GM12892 (cell line): ENCODE measurements around the gene HNRNPUL1.

Experiments used
- POLR2A ChIP-seq: IDR thresholded peaks from 2 replicates; pipeline ENCODE4 v1.6.1; 2011; ENCODE audit warnings: low read depth, low read length, control low read depth
- POLR2AphosphoS5 ChIP-seq: IDR thresholded peaks from 2 replicates; pipeline ENCODE4 v1.6.1; 2011; ENCODE audit warnings: low read depth, low read length, control low read depth
- TAF1 ChIP-seq: IDR thresholded peaks from 2 replicates; pipeline ENCODE4 v1.6.1; 2011; ENCODE audit warnings: low read depth, mild to moderate bottlenecking, control low read depth, low read length, borderline replicate concordance

DNA sequence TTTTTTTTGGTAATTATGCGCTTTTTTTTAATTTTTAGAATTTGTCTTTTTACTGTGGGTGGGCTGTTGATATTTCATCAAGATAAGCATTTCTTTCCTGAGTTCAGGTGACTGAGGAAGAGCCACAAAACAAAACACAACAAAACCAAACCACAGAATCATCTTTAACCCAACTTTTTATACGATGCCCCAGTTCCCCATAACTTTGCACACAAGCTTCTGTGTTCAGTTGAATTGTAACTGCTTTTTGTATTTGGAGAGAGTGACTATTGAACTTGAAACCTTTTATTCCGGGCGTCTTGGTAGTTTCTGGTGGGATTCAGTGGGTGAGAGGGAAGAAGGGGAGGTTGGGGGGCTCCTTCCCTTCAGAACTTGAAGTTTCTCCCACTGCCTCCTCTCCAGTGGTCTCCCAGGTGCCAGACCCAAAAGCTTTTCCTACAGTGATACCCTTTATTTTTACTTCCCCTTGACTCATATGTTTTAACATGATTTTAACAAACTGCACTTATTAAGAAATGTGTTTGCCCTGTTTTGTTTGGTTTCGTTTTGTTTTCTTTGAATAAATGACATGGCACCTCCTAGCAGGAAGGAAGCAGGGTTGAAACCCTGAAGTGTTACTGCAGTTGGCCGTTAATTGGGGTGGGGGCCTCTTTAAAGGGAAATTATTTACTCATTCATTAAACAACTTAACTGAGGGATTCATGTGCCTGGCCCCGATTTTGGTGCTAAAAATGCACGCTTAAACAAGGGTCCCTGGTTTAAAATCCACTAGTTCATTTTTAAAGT lies 43.1 kb downstream of the HNRNPUL1 start:
- TF ChIP-seq POLR2AphosphoS5 (no peak), POLR2A (no peak), TAF1 (no peak)
